Epithelial cell of esophagus (primary cell): ENCODE results near the gene RBBP8.

Experiments used
- DNase-seq: peaks from one replicate; pipeline ENCODE4 v3.0.0; 2010; ENCODE audit warnings: low read depth
- H3K4me3 ChIP-seq: 2 replicates; pipeline ENCODE4 v1.5.1; 2011; ENCODE audit warnings: mild to moderate bottlenecking, low read length, control low read depth
- TF ChIP-seq, protein P1 (sequence below): IDR thresholded peaks from 2 replicates; pipeline ENCODE4 v1.5.1; 2011; ENCODE audit warnings: low read depth, mild to moderate bottlenecking, low read length, control low read depth, inconsistent platforms; ENCODE audit not compliant: insufficient read depth; ENCODE audit errors: missing control alignments

Gene RBBP8

DNA sequence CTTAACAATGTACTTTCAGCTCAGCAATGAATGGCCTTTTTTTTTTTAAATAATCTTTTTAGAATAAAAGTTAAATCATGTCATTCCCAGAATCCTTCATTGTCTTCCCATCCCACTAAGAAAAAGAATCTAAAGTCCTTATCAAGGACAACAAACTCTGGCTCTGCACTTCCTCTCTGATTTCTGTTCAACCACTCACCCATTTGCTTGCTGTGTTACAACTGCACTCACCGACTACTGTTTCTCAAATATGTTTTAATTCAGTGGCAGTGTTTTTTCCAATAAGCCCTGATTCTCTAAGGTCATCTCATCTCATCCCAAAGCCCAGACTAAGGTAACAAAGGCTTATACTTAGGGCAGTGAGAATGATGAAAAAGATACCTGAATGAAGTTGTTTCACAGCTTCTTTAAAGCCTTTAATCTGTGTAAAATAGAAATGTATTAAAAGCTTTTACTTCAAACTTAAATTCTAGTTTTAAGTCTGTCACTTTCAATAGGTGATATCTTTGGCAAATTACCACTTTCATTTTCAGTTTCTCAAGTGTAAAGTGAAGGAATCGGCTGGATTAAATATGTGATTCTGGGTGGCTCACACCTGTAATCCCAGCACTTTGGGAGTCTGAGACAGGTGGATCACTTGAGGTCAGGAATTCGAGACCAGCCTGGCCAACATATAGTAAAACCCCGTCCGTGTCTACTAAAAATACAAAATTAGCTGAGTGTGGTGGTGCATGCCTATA is 87.6 kb downstream of the RBBP8 start:
- TF ChIP-seq, protein P1, sequence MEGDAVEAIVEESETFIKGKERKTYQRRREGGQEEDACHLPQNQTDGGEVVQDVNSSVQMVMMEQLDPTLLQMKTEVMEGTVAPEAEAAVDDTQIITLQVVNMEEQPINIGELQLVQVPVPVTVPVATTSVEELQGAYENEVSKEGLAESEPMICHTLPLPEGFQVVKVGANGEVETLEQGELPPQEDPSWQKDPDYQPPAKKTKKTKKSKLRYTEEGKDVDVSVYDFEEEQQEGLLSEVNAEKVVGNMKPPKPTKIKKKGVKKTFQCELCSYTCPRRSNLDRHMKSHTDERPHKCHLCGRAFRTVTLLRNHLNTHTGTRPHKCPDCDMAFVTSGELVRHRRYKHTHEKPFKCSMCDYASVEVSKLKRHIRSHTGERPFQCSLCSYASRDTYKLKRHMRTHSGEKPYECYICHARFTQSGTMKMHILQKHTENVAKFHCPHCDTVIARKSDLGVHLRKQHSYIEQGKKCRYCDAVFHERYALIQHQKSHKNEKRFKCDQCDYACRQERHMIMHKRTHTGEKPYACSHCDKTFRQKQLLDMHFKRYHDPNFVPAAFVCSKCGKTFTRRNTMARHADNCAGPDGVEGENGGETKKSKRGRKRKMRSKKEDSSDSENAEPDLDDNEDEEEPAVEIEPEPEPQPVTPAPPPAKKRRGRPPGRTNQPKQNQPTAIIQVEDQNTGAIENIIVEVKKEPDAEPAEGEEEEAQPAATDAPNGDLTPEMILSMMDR: no peak

DNA sequence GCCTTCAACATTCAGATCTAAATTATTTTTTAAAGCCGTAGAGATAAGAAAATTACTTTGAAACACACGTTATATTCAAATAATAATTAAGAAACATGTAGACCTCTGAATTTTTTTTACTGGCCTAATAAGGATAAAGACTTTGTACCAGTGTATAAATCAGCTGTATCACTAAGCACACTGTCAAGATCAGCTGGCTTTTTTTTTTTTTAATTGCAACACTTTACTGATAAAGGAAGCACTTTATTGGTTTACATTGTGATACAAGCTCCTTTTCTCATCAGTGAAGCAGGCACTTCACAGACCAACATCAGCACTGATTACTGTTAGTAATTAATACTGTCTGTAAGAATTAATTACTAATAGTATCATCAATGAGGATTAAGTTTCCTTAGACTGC is 88.5 kb downstream of the RBBP8 start:
- no peak for DNase-seq
- TF ChIP-seq, protein P1: no peak

More for the DNA sequence above, 87.6 kb downstream of the RBBP8 start:
- no peak overlapping the region for H3K4me3 ChIP-seq
- no peak for DNase-seq

DNA sequence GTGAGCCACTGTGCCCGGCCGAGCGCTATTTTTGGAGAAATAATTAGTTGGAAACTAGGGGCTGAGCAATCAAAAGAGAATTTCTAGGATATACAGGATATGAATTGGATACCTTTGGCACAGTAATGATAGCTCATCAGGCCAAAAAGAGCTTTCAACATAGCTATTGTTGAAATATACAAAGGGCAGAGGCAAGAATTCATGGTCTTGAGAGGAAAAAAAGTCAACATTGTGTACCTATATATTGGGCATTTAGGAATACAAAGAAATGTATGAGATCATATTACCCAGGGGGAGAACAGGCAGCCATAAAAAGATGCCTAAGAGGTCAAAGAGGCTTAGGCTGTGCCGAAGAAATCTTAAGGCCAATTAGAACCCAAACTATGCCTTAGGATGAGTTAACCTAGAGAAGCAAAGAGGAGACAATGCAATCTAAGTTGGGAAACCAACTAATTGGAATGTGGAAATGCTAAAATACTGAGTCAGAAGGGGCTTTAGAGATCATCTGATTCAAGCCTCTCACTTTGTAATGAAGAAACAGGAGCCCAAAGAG is 99.0 kb downstream of the RBBP8 start:
- DNase-seq: peak; percentile 83
- TF ChIP-seq, protein P1: no peak
- no peak overlapping the region for H3K4me3 ChIP-seq

More for the DNA sequence above, 88.5 kb downstream of the RBBP8 start:
- no peak overlapping the region for H3K4me3 ChIP-seq

DNA sequence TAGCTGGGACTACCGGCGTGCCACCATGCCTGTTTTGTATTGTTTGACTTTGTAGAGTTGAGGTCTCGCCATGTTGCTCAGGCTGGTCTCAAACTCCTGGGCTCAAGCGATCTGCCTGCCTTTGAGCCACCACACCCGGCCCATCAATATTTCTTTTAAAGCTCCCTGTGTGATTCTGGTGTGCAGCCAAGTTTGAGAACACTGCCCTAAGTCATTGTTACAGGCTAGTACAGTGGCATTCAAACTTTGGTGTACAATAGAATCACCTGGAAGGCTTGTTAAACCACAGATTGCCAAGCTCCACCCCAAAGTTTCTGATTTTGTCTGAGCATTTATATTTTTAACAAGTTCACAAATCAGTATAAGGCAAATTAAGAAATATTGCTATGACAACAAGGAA is 99.9 kb downstream of the RBBP8 start:
- TF ChIP-seq, protein P1: no peak
- peak; percentile 9 for DNase-seq

DNA sequence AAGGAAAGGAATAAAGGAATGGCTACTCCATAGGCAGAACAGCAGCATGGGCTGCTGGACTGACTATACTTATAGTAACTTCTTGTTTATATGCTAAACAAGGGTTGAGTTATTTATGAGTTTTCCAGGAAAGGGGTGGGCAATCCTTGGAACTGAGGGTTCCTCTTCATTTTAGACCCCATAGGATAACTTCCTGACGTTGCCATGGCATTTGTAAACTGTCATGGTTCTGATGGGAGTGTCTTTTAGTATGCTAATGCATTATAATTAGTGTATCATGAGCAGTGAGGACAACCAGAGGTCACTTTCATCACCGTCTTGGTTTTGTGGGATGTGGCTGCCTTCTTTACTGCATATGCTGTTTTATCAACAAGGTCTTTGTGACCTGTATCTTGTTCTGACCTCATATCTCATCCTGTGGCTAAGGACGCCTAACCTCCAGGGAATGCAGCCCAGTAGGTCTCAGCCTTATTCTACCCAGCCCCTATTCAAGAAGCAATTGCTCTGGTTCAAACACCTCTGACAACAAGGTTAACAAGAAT is 103.6 kb downstream of the RBBP8 start:
- DNase-seq: no peak
- TF ChIP-seq, protein P1: no peak
- no peak overlapping the region for H3K4me3 ChIP-seq

More for the DNA sequence above, 99.9 kb downstream of the RBBP8 start:
- no peak overlapping the region for H3K4me3 ChIP-seq

DNA sequence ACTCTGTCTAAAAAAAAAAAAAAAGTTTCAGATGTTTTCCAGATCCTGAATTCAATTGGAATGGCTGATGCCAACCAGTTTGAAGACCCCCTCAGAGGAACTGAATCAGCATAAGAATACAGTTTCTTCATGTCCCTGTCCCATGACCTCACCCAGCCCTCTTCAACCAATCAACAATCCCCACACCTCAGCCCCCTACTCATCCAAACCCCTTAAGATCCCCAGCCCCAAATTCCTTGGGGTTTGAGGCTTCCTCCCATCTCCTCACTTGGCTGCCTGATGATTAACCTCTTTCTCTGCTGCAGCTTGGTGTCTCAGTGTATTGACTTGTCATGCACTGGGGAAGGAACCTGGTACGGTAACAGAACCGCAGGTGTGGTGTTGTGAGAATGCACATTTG is 104.5 kb downstream of the RBBP8 start:
- TF ChIP-seq, protein P1: no peak
- no peak overlapping the region for H3K4me3 ChIP-seq
- peak; percentile 11 for DNase-seq

DNA sequence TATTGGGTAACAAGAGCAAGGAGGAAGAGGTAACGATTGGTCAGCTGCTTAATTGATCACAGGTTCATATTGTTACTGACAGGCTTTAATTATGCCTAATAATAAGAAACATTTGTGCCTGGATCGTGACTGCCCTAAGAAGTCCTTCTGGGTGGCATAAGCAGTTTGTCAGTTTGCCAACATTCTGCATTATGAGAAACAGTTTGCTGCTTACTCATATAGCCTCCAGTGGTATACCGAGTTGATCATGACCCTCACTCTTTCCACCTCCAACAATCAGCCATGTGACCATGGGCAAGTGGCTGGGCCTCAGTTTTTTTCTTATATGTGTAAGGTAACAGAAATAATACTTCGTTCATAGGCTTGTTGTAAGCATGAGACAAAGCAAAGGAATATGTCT is 105.6 kb downstream of the RBBP8 start:
- peak; percentile 91 for DNase-seq
- TF ChIP-seq, protein P1: no peak
- no peak overlapping the region for H3K4me3 ChIP-seq
